Measurements from ENCODE around the gene TEKT5.

The TEKT5 gene

DNA sequence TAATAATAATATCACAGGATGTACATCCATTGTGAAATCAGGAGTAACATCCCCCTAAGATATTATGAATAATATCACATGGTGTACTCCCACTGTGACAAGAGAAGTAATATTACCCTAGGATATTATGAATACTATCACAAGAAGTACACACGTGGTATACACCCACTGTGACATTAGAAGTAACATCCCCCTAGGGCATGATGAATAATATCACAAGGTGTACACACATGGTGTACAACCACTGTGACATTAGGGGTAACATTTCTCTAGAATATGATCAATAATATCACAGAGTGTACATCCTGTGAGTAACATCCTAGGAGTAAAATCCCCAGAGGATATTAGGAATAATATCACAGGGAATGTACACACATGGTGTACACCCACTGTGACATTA lies 5.0 kb upstream of the TEKT5 start:
- no peaks in the 10 kb centered on the region for H3K4me1 ChIP-seq (ENCODE audit: insufficient read depth, low read length, poor library complexity, severe bottlenecking)
- no peaks in the 10 kb centered on the region for H3F3A ChIP-seq (ENCODE audit: low read depth)
- no peak overlapping the region for H3K4me3 ChIP-seq (ENCODE audit: low read length, poor library complexity, severe bottlenecking)
- H3K36me3 ChIP-seq (ENCODE audit: insufficient read depth, low read length): no peaks in the 10 kb centered on the region
- no peaks in the 10 kb centered on the region for H3K79me2 ChIP-seq (ENCODE audit: insufficient read depth, low read length)
- H3K27me3 ChIP-seq (ENCODE audit: insufficient read depth, low read length, poor library complexity, severe bottlenecking): no peaks in the 10 kb centered on the region
- no peaks in the 10 kb centered on the region for H3K9me2 ChIP-seq (replicated peaks; ENCODE audit: low read depth, low read length)
- no peak overlapping the region for H3K9ac ChIP-seq (ENCODE audit: low read depth, low read length, poor library complexity, severe bottlenecking)
- H3K9me3 ChIP-seq (ENCODE audit: insufficient read depth, low read depth, low read length): no peaks in the 10 kb centered on the region
- no peak overlapping the region for H3K4me2 ChIP-seq (ENCODE audit: low read depth, low read length, poor library complexity, severe bottlenecking)
- TF ChIP-seq, protein P1, sequence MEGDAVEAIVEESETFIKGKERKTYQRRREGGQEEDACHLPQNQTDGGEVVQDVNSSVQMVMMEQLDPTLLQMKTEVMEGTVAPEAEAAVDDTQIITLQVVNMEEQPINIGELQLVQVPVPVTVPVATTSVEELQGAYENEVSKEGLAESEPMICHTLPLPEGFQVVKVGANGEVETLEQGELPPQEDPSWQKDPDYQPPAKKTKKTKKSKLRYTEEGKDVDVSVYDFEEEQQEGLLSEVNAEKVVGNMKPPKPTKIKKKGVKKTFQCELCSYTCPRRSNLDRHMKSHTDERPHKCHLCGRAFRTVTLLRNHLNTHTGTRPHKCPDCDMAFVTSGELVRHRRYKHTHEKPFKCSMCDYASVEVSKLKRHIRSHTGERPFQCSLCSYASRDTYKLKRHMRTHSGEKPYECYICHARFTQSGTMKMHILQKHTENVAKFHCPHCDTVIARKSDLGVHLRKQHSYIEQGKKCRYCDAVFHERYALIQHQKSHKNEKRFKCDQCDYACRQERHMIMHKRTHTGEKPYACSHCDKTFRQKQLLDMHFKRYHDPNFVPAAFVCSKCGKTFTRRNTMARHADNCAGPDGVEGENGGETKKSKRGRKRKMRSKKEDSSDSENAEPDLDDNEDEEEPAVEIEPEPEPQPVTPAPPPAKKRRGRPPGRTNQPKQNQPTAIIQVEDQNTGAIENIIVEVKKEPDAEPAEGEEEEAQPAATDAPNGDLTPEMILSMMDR (conservative IDR thresholded peaks at IDR 0.05; ENCODE audit: low read length): no peak
- TF ChIP-seq EZH2phosphoT487 (IDR thresholded peaks at IDR 0.05; ENCODE audit: borderline replicate concordance): no peak
- no peak overlapping the region for H2AFZ ChIP-seq (ENCODE audit: low read length)
- H4K20me1 ChIP-seq (ENCODE audit: insufficient read depth, low read length, poor library complexity, severe bottlenecking): no peaks in the 10 kb centered on the region

DNA sequence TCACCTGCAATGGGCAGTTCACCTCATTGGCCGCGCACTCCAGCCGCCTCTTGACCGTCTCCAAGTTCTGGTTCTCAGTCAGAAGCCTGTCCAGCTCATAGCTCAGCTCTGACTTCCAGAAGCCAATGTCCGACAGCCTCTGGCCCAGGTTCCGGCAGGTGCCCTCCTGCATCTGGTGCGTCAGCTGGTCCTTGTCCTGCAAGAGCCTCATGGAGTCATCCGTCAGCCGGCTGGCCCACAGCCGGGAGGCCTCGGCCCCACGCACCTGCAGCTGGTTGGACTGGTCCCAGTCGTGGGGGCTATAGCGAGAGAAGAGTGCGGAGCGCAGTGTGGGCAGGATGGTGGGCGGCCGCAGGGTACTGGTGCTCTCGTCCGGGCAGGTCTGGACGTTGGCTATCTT lies 424 bp downstream of the TEKT5 start:
- no peaks in the 10 kb centered on the region for H3K36me3 ChIP-seq (ENCODE audit: insufficient read depth, low read length)
- H3K4me2 ChIP-seq (ENCODE audit: low read depth, low read length, poor library complexity, severe bottlenecking): no peak overlapping the region
- H3F3A ChIP-seq (ENCODE audit: low read depth): no peaks in the 10 kb centered on the region
- no peaks in the 10 kb centered on the region for H3K9me3 ChIP-seq (ENCODE audit: insufficient read depth, low read depth, low read length)
- H3K9ac ChIP-seq (ENCODE audit: low read depth, low read length, poor library complexity, severe bottlenecking): no peak overlapping the region
- no peaks in the 10 kb centered on the region for H3K79me2 ChIP-seq (ENCODE audit: insufficient read depth, low read length)
- TF ChIP-seq EZH2phosphoT487 (IDR thresholded peaks at IDR 0.05; ENCODE audit: borderline replicate concordance): no peak
- TF ChIP-seq, protein P1 (conservative IDR thresholded peaks at IDR 0.05; ENCODE audit: low read length): no peak
- no peaks in the 10 kb centered on the region for H3K4me1 ChIP-seq (ENCODE audit: insufficient read depth, low read length, poor library complexity, severe bottlenecking)
- H3K4me3 ChIP-seq (ENCODE audit: low read length, poor library complexity, severe bottlenecking): no peak overlapping the region
- H3K27me3 ChIP-seq (ENCODE audit: insufficient read depth, low read length, poor library complexity, severe bottlenecking): no peaks in the 10 kb centered on the region
- H2AFZ ChIP-seq (ENCODE audit: low read length): no peak overlapping the region
- no peaks in the 10 kb centered on the region for H3K9me2 ChIP-seq (replicated peaks; ENCODE audit: low read depth, low read length)
- H4K20me1 ChIP-seq (ENCODE audit: insufficient read depth, low read length, poor library complexity, severe bottlenecking): no peaks in the 10 kb centered on the region

DNA sequence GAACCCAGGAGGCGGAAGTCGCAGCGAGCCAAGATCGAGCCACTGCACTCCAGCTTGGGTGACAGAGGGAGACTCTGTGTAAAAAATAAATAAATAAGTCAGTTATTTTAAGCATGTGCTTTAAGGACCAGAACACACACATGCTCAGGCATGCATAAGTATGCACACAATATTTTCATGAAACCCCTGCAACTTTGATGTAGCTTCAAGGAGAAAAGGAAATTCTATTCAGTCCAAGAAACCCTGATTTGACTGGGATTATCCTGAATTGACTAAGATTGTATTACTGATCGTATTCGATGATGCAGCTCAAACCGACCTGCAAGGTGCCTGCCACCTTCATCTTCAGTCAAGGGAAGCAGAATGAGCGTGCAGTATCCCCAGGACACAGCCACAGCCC lies 841 bp downstream of the TEKT5 start:
- Histone ChIP-seq H3K4me3 (ENCODE audit: low read length, poor library complexity, severe bottlenecking) (no peak overlapping the region), H3K27me3 (ENCODE audit: insufficient read depth, low read length, poor library complexity, severe bottlenecking) (no peaks in the 10 kb centered on the region), H3K79me2 (ENCODE audit: insufficient read depth, low read length) (no peaks in the 10 kb centered on the region), H3F3A (ENCODE audit: low read depth) (no peaks in the 10 kb centered on the region), H3K4me1 (ENCODE audit: insufficient read depth, low read length, poor library complexity, severe bottlenecking) (no peaks in the 10 kb centered on the region), H3K9me2 (replicated peaks; ENCODE audit: low read depth, low read length) (no peaks in the 10 kb centered on the region), H4K20me1 (ENCODE audit: insufficient read depth, low read length, poor library complexity, severe bottlenecking) (no peaks in the 10 kb centered on the region), H3K4me2 (ENCODE audit: low read depth, low read length, poor library complexity, severe bottlenecking) (no peak overlapping the region), H2AFZ (ENCODE audit: low read length) (no peak overlapping the region), H3K9me3 (ENCODE audit: insufficient read depth, low read depth, low read length) (no peaks in the 10 kb centered on the region), H3K36me3 (ENCODE audit: insufficient read depth, low read length) (no peaks in the 10 kb centered on the region), H3K9ac (ENCODE audit: low read depth, low read length, poor library complexity, severe bottlenecking) (no peak overlapping the region)
- TF ChIP-seq, protein P1 (conservative IDR thresholded peaks at IDR 0.05; ENCODE audit: low read length): no peak
- TF ChIP-seq EZH2phosphoT487 (IDR thresholded peaks at IDR 0.05; ENCODE audit: borderline replicate concordance): no peak
